Neural progenitor cell (in vitro differentiated cells): ENCODE results near the gene RNF32.

Experiments
- EZH2 ChIP-seq: fragments of 200-600 bp; sonication (generic); IDR thresholded peaks from 2 replicates; pipeline ENCODE4 v1.6.1; 2017; ENCODE audit warnings: antibody characterized with exemption, mild to moderate bottlenecking, moderate library complexity
- EZH2phosphoT487 ChIP-seq: fragments of 200-600 bp; sonication (generic); IDR thresholded peaks from 2 replicates; pipeline ENCODE4 v1.6.1; 2017; ENCODE audit warnings: antibody characterized with exemption
- TF ChIP-seq, protein P1 (sequence below): fragments of 200-600 bp; sonication (generic); IDR thresholded peaks from 2 replicates; pipeline ENCODE4 v1.5.1; 2017; ENCODE audit warnings: antibody characterized with exemption, mild to moderate bottlenecking

- TF ChIP-seq, protein P1, sequence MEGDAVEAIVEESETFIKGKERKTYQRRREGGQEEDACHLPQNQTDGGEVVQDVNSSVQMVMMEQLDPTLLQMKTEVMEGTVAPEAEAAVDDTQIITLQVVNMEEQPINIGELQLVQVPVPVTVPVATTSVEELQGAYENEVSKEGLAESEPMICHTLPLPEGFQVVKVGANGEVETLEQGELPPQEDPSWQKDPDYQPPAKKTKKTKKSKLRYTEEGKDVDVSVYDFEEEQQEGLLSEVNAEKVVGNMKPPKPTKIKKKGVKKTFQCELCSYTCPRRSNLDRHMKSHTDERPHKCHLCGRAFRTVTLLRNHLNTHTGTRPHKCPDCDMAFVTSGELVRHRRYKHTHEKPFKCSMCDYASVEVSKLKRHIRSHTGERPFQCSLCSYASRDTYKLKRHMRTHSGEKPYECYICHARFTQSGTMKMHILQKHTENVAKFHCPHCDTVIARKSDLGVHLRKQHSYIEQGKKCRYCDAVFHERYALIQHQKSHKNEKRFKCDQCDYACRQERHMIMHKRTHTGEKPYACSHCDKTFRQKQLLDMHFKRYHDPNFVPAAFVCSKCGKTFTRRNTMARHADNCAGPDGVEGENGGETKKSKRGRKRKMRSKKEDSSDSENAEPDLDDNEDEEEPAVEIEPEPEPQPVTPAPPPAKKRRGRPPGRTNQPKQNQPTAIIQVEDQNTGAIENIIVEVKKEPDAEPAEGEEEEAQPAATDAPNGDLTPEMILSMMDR, result no peak
- TF ChIP-seq EZH2phosphoT487, result no peak
- TF ChIP-seq EZH2, result no peak
Observed at GRCh38 chr7:156654511-156655234, 14.1 kb downstream of the RNF32 start.
